ENCODE measurements around the gene MYO5C.
"Not testable (repeated sequence)": the region's sequence is repeated elsewhere in the genome, so short reads cannot be mapped to it uniquely, and the experiment has no call there.

The MYO5C gene

DNA sequence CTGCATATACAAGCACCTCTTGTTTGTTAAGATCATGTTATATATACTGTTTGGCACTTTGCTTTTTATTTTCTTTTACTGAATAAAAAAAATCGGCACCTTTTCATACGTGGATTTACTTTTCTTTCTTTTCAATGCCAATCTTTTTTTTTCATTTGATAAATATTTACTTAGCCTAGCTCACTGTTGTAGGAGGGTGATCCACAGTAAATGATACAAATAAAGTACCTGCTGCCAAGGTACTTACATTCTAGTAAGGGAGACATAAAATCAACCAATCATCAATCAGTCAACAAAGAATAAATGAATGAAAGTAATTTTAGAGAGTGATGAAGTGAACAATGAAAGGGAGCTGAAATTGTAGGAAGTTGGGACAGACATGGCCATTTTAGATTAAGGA lies 122.7 kb downstream of the MYO5C start:
- no peak for DNase-seq (ENCODE audit: low read depth)

GRCh38 chr15:52171807-52172206 lies 123.8 kb downstream of the MYO5C start:
- DNase-seq (ENCODE audit: low read depth), result no peak

DNA sequence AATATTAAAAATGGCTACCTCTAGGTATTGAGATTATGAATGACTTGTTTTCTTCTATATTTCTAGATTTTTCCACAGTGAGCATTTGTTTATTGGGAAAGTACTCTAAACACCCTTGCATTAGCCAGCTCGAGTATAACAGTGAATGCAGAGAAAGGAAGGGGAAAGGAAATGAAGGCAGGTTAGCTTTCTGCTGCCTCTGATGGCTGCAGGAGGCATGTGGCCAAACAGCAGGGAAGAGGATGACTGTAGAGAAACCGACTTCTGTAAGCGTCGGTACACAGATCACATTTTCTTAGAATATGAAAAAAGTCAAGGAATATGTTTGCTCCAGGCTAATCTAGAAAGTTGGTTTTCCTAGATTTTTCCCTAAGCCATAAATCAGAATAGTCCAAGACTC lies 124.2 kb downstream of the MYO5C start:
- no peak for DNase-seq (ENCODE audit: low read depth)

DNA sequence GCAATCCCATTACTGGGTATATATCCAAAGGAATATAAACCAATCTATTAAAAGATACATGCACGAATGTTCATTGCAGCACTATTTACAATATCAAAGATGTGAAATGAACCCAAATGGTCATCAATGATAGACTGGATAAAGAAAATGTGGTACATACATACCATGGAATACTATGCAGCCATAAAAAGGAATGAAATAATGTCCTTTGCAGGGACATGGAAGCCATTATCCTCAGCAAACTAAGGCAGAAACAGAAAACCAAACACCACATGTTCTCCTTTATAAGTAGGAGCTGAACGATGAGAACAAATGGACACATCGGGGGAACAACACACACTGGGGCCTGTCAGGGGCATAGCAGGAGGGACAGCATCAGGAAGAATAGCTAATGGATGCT lies 125.4 kb downstream of the MYO5C start:
- DNase-seq (ENCODE audit: low read depth), result not testable (repeated sequence)

DNA sequence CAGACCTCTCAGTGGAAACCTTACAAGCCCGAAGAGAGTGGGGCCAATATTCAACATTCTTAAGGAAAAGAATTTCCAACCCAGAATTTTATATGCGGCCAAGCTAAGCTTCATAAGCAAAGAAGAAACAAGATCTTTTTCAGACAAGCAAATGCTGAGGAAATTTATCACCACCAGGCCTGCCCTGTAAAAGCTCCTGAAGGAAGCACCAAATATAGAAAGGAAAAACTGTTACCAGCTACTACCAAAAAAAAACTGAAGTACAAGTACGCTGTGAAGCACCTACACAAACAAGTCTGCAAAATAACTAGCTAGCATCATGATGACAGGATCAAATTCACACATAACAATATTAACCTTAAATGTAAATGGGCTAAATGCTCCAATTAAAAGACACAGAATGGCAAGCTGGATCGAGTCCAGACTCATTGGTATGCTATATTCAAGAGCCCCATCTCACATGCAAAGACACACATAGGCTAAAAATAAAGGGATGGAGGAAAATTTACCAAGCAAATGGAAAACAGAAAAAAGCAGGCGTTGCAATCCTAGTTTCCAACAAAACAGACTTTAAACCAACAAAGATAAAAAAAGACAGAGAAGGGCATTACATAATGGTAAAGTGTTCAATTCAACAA lies 130.0 kb downstream of the MYO5C start:
- not testable (repeated sequence) for DNase-seq (ENCODE audit: low read depth)

DNA sequence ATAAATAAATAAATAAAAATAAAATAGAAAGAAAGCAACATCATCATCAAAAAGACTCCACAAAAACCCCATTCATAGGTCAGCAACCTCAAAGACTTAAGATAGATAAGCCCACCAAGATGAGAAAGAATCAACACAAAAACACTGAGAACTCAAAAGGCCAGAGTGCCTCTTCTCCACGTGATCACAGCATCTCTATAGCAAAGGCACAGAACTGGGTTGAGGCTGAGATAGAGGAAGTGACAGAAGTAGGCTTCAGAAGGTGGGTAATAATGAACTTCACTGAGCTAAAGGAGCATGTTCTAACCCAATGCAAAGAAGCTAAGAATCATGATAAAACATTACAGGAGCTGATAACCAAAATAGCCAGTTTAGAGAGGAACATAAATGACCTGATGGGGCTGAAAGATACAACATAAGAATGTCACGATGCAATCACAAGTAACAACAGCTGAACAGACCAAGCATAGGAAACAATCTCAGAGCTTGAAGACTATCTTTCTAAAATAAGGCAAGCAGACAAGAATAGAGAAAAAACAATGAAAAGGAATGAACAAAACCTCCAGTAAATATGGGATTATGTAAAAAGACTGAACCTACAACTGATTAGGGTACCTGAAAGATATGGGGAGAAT lies 130.9 kb downstream of the MYO5C start:
- no peak for DNase-seq (ENCODE audit: low read depth)

DNA sequence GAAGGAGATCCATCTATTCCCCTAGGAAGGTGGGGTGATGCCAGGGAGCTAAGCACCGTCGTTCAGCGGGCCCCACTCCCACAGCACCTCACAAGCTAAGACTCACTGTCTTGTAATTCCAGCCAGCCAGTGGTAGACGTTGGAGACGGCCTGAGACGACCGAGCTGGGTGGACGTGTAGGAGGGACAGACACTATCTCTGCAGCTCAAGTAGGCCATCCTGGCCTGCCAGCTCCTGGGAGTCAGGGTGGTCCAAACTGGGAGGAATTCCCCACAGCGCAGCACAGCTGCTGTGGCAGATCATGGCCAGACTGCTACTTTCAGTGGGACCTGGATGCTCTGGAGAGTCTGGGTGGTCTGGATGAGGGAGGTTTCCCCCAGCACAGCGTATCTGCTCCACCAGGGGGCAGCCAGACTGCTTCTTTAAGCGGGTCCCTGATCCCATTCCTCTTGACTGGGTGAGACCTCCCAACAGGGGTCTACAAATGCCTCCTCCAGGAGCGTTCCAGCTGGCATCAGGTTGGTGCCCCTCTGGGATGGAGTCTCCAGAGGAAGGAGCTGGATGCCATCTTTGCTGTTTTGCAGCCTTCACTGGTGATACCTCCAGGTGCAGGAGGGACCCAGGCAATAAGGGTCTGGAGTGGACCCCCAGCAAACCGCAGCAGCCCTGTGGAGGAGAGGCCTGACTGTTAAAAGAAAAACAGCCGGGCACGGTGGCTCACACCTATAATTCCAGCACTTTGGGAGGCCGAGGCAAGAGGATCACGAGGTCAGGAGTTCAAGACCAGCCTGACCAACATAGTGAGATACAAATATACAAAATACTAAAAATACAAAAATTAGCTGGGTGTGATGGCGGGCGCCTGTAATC lies 132.0 kb downstream of the MYO5C start:
- no peak for DNase-seq (ENCODE audit: low read depth)

GRCh38 chr15:52162876-52163275 lies 132.7 kb downstream of the MYO5C start:
- DNase-seq (ENCODE audit: low read depth), result no peak

DNA sequence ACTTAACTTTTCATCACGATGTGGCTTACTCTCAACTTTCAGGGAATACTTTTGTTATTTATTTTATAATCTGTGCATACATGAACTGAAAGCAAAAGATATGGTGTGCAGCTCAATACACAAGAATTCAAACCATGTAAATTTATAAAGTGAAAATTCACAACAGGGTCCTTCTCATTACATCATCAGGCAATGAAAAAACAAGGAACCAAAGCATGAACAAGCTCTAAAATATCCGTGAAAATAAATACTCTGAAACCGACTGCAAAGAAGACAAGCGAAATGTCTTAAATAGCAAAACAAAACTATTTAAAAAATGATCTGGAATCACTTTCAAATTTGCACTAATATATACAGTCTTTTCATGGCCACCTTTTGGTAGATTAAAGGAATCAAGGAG lies 133.3 kb downstream of the MYO5C start:
- DNase-seq (ENCODE audit: low read depth), result no peak

DNA sequence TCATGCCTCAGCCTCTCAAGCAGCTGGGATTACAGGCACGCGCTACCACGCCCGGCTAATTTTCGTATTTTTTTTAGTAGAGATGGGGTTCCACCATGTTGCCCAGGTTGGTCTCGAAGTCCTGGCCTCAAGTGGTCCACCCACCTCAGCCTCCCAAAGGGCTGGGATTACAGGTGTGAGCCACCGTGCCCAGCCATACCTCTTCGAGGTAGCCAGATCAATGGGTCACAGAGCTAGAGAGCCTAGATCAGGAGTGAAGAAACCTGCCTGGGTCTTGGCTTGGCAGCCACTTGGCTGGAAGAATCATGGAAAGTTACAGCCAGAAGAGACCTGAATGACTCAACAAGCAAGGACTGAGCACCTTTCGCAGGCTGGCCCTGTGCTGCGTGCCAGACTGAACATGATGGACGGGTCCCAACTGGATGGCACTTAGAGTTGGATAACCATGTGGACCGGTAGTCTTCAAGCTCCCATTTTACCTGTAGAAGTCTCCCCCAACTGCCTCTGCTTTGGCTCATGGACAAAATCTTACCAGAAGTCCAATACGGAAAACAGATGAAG lies 134.1 kb downstream of the MYO5C start:
- DNase-seq (ENCODE audit: low read depth), result no peak

GRCh38 chr15:52159645-52160044 lies 136.0 kb downstream of the MYO5C start:
- no peak for DNase-seq (ENCODE audit: low read depth)

DNA sequence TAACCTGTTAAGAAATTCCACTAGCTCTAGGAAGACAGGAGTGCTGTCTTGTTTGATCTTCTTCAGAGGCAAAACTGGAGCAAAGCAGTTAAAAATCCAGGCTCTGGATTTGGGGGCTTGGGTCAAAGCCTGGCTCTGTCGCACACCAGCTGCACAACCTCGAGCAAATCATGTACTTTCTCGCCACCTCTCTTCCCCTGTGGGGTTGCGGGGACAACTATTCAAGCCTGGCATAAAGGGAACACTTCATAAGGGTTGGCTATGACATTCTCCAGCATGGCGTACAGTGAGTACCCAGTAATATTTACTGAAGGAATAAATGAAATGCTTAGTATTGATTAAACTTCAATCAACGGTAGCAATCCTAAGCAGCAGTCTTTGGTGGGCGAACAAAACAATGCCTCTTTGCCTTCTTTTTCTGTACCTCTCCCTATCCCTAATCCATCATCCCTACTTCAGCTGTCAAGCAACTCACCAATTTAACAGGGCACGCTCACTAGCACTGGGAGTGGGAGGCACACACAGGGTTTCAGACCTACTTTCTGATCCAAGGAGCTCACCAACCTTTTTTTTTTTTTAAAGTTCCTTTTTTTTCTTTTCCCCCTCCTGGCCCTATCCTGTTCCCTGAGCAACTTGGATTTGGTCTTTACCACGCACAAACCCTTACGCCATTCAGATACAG lies 137.4 kb downstream of the MYO5C start:
- DNase-seq (ENCODE audit: low read depth), result no peak

- no peak for DNase-seq (ENCODE audit: low read depth)
Measured at GRCh38 chr15:52155878-52156277, 139.7 kb downstream of the MYO5C start.

- DNase-seq (ENCODE audit: low read depth), result no peak
Measured at GRCh38 chr15:52154896-52155865, 140.4 kb downstream of the MYO5C start.

DNA sequence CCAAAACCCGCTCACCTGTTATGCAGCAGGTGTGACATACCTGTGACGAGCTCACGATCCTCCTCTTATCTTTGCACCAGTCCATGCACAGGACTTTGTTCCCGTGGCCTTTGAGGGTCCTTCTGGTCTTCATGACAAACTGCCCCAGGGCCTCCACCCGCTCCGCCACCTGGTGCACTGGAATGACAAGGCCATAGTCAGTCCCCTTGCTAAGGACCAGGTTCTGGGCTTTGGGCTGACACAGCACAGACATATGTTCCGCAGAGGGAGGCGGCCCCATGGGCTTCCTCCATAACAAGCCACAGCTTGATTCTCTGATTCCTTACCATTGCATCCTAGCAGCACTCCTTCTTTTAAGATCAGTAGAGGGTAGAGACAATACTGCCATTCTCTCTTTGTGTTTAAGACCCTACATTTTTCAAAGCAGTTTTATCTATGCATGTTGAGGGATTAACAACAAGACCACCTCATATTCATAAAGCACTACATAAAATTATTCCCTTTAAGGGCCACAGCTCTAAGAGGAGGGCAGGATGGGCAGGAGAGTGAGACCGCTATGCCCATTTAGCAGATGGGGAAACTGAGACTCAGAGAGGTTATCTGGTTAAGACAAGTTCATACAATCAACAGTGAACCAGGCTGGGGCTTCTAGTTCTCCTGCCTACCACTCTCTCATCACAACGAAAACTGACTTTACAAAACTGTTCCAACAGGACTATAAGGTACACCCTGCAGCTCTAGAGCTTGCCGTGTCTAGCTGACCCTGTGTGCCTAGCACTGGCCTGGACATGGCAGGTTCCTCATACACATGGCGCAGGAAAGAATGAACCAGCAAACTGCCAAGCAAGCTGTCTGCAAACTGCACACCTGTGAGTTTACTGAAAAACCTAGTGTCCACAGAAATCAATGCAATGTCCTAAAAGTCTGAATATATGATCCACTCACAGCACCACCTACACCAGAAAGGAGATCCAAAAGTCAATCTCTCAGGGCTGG lies 141.4 kb downstream of the MYO5C start:
- DNase-seq (ENCODE audit: low read depth), result no peak

DNA sequence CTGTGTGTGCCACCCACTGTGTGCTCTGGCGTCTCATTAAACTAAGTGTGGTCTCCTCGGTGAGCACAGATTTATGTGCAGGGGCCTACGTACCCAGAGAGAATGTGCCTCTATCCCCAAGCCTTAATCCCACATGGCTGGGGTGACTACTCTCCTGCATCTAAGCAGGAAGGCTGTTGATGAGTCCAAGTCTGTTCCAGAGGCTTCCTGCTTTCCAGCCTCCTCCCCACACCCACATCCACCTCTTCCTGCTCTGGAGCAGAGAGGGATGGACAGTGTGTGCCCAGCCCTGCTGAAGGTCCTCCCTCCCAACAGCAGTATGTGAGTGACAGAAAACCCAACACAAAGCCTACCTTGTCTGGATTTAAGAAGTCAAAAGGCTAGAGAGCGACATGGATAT lies 144.3 kb downstream of the MYO5C start:
- DNase-seq (ENCODE audit: low read depth), result no peak

- no peak for DNase-seq (ENCODE audit: low read depth)
Measured at GRCh38 chr15:52150871-52151270, 144.7 kb downstream of the MYO5C start.

GRCh38 chr15:52150043-52150825 lies 145.4 kb downstream of the MYO5C start:
- DNase-seq (ENCODE audit: low read depth), result no peak

DNA sequence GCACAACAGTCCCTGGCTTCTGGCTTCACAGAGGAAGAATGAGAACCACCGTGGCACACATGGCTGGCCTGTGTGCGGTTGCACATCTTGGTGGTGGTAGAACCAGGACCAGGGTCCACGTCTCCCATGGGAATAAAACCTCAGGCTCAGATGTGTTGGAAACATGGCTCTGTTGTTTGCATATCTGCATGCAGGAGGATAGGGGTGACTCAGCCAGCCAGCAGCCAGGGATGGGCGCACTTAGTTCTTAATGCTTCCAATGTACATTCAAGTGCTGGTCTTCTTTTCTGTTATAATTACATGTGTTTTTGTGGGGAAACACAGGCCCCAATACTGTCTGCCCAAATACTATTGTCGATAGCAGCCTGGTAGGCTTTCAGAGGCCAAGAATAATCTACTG lies 147.2 kb downstream of the MYO5C start:
- no peak for DNase-seq (ENCODE audit: low read depth)

All from stimulated activated CD8-positive, alpha-beta memory T cell treated with anti-CD3 and anti-CD28 coated beads, Interleukin-15, amount 100 ng/mL, for 1 hour (primary cell).